ENCODE measurements around the gene TST.
"Not testable (repeated sequence)": the region's sequence is repeated elsewhere in the genome, so short reads cannot be mapped to it uniquely, and the experiment has no call there.

Gene TST

GRCh38 chr22:37012262-37012904 is 6.9 kb downstream of the TST start:
- no peak for DNase-seq

GRCh38 chr22:37011472-37011871 is 7.8 kb downstream of the TST start:
- DNase-seq: no peak

- no peak for DNase-seq
Observed at GRCh38 chr22:37010976-37011375, 8.3 kb downstream of the TST start.

GRCh38 chr22:37010174-37010573 is 9.1 kb downstream of the TST start:
- no peak for DNase-seq

GRCh38 chr22:37009490-37009889 is 9.8 kb downstream of the TST start:
- no peak for DNase-seq

GRCh38 chr22:37008365-37008764 is 10.9 kb downstream of the TST start:
- DNase-seq: no peak

GRCh38 chr22:37007651-37008050 is 11.6 kb downstream of the TST start:
- no peak for DNase-seq

GRCh38 chr22:37002633-37003032 is 16.6 kb downstream of the TST start:
- DNase-seq: no peak

GRCh38 chr22:37001826-37002225 is 17.4 kb downstream of the TST start:
- no peak for DNase-seq

GRCh38 chr22:37000676-37001534 is 18.3 kb downstream of the TST start:
- no peak for DNase-seq

- no peak for DNase-seq
Observed at GRCh38 chr22:36999463-36999862, 19.8 kb downstream of the TST start.

GRCh38 chr22:36998620-36999351 is 20.5 kb downstream of the TST start:
- DNase-seq: no peak

GRCh38 chr22:36997746-36998145 is 21.5 kb downstream of the TST start:
- DNase-seq: no peak

GRCh38 chr22:36991206-36991605 is 28.0 kb downstream of the TST start:
- no peak for DNase-seq

GRCh38 chr22:36990457-36990856 is 28.8 kb downstream of the TST start:
- no peak for DNase-seq

GRCh38 chr22:36989012-36989411 is 30.2 kb downstream of the TST start:
- DNase-seq: not testable (repeated sequence)

GRCh38 chr22:36988075-36988832 is 31.0 kb downstream of the TST start:
- DNase-seq: no peak

GRCh38 chr22:36986242-36986821 is 32.9 kb downstream of the TST start:
- peak; percentile 74 for DNase-seq

- no peak for DNase-seq
Observed at GRCh38 chr22:36985211-36985889, 33.9 kb downstream of the TST start.

- DNase-seq: no peak
Observed at GRCh38 chr22:36982136-36982535, 37.1 kb downstream of the TST start.

- DNase-seq: no peak
Observed at GRCh38 chr22:36981247-36981775, 37.9 kb downstream of the TST start.

All from activated CD4-positive, CD25-positive, alpha-beta regulatory T cell treated with anti-CD3 and anti-CD28 coated beads, Interleukin-2, amount 50 U/mL, for 72 hours (primary cell).